Neural crest cell (in vitro differentiated cells): ENCODE measurements around the gene RPL37A. TPM values are rescaled to one million over a fixed set of nuclear protein-coding genes. Genes with fewer than 3 reads are reported as not detected.

Experiments
- DNase-seq: peaks from one replicate; pipeline ENCODE4 v3.0.0; 2021; ENCODE audit warnings: low read depth, mixed read lengths, low spot score
- H3K27ac Mint-ChIP-seq: one replicate; pipeline ENCODE4 v1.8.0; 2021; ENCODE audit warnings: mild to moderate bottlenecking, mixed read lengths; ENCODE audit not compliant: unreplicated experiment
- H3K27me3 Mint-ChIP-seq: 2 replicates; pipeline ENCODE4 v1.8.0; 2021; ENCODE audit warnings: low read depth, mild to moderate bottlenecking, mixed read lengths
- H3K36me3 Mint-ChIP-seq: 2 replicates; pipeline ENCODE4 v1.8.0; 2021; ENCODE audit warnings: low read depth, mild to moderate bottlenecking, mixed read lengths
- H3K4me1 Mint-ChIP-seq: 2 replicates; pipeline ENCODE4 v1.8.0; 2021; ENCODE audit warnings: mixed read lengths
- H3K4me3 Mint-ChIP-seq: one replicate; pipeline ENCODE4 v1.8.0; 2021; ENCODE audit warnings: mild to moderate bottlenecking, mixed read lengths
- H3K9me3 Mint-ChIP-seq: 2 replicates; pipeline ENCODE4 v1.8.0; 2021; ENCODE audit warnings: mixed read lengths
- total RNA-seq: library from RNA; stranded (reverse); gene quantifications from 2 replicates; pipeline ENCODE4 v1.2.1, GENCODE V29; 2021
- TF ChIP-seq, protein P1 (sequence below): fragments of 200-600 bp; sonication (generic); conservative IDR thresholded peaks from 2 replicates; pipeline ENCODE4 v1.5.0; 2021; ENCODE audit warnings: antibody characterized with exemption, mild to moderate bottlenecking

RPL37A gene
- total RNA-seq, 1 donor from 2014 or later: 3,339 TPM

DNA sequence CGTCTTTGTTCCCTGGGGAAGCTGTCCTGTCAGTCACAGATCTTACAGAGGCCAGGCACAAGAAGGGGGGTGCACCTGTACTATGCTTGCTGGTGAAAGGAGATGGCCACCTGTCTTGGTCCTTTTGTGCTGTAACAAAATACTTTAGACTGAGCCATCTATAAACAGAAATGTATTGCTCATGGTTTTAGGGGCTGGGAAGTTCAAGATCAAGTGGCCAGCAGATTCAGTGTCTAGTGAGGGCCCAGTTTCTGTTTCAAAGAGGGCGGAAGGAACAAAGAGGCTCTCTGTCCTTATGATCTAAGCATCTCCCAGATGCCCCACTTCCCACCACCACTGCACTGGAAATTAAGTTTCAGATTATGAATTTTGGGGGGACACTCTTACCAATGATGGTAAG, 35.5 kb upstream of the RPL37A start:
- Mint-ChIP-seq H3K27me3 (no peaks in the 10 kb centered on the region), H3K36me3 (peaks cover 24% of the 10 kb centered on the region), H3K4me3 (no peak overlapping the region), H3K9me3 (no peaks in the 10 kb centered on the region), H3K4me1 (no peaks in the 10 kb centered on the region), H3K27ac (no peak overlapping the region)
- TF ChIP-seq, protein P1, sequence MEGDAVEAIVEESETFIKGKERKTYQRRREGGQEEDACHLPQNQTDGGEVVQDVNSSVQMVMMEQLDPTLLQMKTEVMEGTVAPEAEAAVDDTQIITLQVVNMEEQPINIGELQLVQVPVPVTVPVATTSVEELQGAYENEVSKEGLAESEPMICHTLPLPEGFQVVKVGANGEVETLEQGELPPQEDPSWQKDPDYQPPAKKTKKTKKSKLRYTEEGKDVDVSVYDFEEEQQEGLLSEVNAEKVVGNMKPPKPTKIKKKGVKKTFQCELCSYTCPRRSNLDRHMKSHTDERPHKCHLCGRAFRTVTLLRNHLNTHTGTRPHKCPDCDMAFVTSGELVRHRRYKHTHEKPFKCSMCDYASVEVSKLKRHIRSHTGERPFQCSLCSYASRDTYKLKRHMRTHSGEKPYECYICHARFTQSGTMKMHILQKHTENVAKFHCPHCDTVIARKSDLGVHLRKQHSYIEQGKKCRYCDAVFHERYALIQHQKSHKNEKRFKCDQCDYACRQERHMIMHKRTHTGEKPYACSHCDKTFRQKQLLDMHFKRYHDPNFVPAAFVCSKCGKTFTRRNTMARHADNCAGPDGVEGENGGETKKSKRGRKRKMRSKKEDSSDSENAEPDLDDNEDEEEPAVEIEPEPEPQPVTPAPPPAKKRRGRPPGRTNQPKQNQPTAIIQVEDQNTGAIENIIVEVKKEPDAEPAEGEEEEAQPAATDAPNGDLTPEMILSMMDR: no peak
- DNase-seq: no peak

DNA sequence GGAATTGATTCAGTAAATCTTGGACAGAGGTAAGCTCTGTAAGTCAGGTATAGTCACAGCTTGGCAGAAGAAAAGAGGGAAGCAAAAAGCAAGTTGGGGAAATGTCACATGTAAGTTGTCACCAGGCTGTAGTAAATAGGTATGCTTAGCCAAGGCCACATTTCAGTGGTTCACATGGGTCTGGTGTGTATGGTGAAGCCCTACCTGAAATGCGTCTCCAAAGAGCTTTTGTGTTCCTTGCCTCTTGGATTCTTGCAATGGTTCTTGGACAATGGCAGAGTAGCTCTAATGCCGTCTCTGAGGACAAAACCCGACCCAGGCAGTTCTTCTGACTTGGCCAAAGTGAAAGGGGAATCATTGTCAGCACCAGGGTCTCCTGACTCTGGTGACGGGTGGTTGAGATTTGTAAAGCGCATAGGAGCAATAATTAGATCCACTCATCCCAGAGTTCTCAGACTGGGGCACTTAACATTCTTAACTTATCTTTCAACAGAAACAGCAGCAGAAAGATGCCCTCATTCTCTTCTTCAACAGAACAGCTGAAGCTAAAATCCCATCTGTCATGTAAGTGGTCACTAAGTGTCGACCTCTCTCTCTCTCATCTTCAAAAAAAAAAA, 34.4 kb upstream of the RPL37A start:
- H3K9me3 Mint-ChIP-seq: no peaks in the 10 kb centered on the region
- TF ChIP-seq, protein P1: no peak
- no peak overlapping the region for H3K4me3 Mint-ChIP-seq
- no peak for DNase-seq
- no peak overlapping the region for H3K27ac Mint-ChIP-seq
- H3K27me3 Mint-ChIP-seq: no peaks in the 10 kb centered on the region
- no peaks in the 10 kb centered on the region for H3K4me1 Mint-ChIP-seq
- H3K36me3 Mint-ChIP-seq: peaks cover 21% of the 10 kb centered on the region

DNA sequence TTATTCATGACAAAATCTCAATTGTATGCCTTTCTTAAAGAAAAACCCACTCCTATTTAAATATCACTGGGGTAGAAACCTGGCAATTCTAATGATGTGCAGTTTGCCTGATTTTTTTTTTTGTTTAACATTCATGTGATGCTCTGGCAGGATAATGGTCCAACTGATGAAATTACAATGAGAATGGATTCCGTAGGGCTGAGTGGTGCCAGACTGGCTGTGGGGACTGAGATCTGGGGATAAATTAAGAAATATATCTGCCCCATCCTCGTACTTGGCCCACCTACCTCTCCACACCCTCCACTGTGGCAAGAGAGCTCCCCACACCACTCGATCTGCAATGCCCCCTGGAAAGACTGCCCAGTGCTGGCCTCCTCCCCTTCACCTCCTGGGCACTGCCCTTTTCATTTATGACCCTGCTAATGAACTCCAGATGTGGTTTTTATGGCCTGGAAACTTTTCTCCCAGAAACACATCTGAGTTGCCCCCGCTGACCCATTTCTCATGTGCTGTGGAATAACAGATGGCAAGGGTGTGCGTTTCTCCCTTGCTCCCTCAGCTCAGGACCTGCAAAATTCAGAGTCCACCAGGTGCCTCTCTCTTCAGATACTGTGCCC, 33.0 kb upstream of the RPL37A start:
- Mint-ChIP-seq H3K4me3 (no peak overlapping the region), H3K27ac (no peak overlapping the region), H3K4me1 (no peaks in the 10 kb centered on the region), H3K36me3 (peaks cover 25% of the 10 kb centered on the region), H3K27me3 (no peaks in the 10 kb centered on the region), H3K9me3 (no peaks in the 10 kb centered on the region)
- no peak for DNase-seq
- TF ChIP-seq, protein P1: no peak

DNA sequence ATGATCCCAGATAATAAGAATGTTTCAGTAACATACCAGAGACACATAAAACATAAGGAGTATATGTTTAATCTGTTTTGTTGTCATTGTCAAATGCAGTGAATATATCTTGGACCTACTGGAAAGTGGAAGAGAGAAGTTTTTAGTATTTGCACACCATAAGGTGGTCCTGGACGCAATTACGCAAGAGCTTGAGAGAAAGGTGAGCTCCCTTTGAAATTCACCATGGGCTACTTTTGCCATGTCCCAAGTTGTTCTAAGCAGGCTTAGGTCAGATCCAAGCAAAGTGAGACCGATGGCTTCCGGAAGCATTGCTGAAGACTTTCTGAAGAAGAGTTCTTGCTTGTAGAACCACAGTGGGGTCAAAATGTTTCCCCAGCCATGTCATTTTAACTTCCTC, 30.8 kb upstream of the RPL37A start:
- no peak for DNase-seq
- Mint-ChIP-seq H3K36me3 (peaks cover 18% of the 10 kb centered on the region), H3K4me1 (no peaks in the 10 kb centered on the region), H3K27ac (no peak overlapping the region), H3K27me3 (no peaks in the 10 kb centered on the region), H3K9me3 (no peaks in the 10 kb centered on the region), H3K4me3 (no peak overlapping the region)
- TF ChIP-seq, protein P1: no peak

DNA sequence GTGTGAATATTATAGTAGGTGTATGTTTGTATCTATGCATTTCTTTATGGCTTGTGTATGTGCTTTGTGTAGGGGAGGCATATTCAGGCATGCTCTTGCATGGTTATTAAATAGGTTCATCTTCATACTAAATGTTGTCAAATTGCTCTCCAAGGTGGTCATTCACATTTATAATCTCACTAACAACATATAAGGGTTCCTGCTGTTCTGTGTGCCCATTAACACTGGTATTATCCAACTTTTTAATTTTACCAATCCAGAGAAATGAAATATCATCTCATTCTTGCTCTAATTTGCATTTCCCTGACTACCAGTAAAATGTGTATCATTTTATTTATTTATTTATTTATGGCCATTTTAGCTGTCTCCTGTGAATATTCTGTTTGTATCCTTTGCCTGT, 29.0 kb upstream of the RPL37A start:
- no peak overlapping the region for H3K27ac Mint-ChIP-seq
- no peaks in the 10 kb centered on the region for H3K4me1 Mint-ChIP-seq
- no peak overlapping the region for H3K4me3 Mint-ChIP-seq
- DNase-seq: no peak
- H3K36me3 Mint-ChIP-seq: peaks cover 12% of the 10 kb centered on the region
- H3K9me3 Mint-ChIP-seq: no peaks in the 10 kb centered on the region
- H3K27me3 Mint-ChIP-seq: no peaks in the 10 kb centered on the region
- TF ChIP-seq, protein P1: no peak
